ENCODE results near the gene FRMD3. TPM values are rescaled to one million over a fixed set of nuclear protein-coding genes. Genes with fewer than 3 reads are reported as not detected.

Gene FRMD3
- total RNA-seq, 2 experiments from 2014 or later = 0.27 to 1.1 TPM

DNA sequence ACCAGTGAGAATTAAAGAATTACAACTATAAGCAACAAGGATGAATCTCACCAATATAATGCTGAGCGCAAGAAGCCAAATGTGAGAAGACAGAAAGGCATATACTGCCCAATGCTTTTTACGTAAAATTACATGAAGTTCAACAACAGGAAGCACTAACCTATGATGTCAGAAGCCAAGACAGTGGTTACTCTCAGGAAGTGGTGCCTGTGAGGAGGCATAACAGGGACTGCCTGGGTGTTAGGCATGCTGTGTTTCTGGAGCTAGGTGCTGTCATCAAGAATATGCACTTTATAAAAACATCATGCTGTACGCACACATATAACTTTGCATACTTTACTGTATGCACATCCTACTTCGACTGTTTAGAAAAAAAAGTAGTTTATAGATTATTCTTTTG, 30.1 kb downstream of the FRMD3 start:
- Mint-ChIP-seq H3K4me3 (no peak overlapping the region), H3K36me3 (ENCODE audit: low read depth) (no peaks in the 10 kb centered on the region), H3K4me1 (ENCODE audit: low read depth) (peaks cover 10% of the 10 kb centered on the region), H3K27me3 (no peaks in the 10 kb centered on the region), H3K9me3 (no peaks in the 10 kb centered on the region), H3K27ac (no peak overlapping the region)
- DNase-seq (peak; percentile 8), ATAC-seq (peak; percentile 74)
- TF ChIP-seq, protein P1, sequence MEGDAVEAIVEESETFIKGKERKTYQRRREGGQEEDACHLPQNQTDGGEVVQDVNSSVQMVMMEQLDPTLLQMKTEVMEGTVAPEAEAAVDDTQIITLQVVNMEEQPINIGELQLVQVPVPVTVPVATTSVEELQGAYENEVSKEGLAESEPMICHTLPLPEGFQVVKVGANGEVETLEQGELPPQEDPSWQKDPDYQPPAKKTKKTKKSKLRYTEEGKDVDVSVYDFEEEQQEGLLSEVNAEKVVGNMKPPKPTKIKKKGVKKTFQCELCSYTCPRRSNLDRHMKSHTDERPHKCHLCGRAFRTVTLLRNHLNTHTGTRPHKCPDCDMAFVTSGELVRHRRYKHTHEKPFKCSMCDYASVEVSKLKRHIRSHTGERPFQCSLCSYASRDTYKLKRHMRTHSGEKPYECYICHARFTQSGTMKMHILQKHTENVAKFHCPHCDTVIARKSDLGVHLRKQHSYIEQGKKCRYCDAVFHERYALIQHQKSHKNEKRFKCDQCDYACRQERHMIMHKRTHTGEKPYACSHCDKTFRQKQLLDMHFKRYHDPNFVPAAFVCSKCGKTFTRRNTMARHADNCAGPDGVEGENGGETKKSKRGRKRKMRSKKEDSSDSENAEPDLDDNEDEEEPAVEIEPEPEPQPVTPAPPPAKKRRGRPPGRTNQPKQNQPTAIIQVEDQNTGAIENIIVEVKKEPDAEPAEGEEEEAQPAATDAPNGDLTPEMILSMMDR (IDR thresholded peaks at IDR 0.05) = no peak
- CTCF ChIA-PET = interaction anchor here (1.0 to 1.4 kb wide), 2 partner anchors 11 to 174 kb away, joined by 3 to 4 read pairs; no protein-coding TSS in a partner anchor
- POLR2A ChIA-PET = no interaction called here
- intact Hi-C loops (cut with micrococcal nuclease) = no loop called here

DNA sequence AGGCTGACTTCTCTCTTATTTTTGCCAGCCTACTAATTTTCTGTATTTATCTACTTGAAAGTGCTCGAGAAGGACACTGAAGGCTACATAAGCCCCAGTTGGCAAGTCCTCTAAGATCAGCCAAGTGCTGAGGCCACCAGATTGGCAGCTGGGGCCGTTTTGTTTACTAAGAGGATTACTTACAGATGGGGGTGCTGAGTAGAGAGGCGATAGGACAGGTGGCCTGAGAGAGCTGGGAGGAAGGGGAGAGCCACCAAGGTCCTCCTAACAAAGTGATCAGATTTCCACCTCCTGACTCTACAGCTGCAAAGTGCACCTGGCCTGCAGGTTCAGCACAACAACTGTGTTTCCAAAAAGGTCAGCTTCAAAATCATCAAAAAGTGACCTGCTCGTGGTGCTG, 32.9 kb downstream of the FRMD3 start:
- Mint-ChIP-seq H3K36me3 (ENCODE audit: low read depth) (no peaks in the 10 kb centered on the region), H3K4me1 (ENCODE audit: low read depth) (peaks cover 10% of the 10 kb centered on the region), H3K27ac (no peak overlapping the region), H3K9me3 (no peaks in the 10 kb centered on the region), H3K27me3 (no peaks in the 10 kb centered on the region), H3K4me3 (no peak overlapping the region)
- no peak for ATAC-seq
- TF ChIP-seq, protein P1 (IDR thresholded peaks at IDR 0.05) = no peak
- ChIA-PET POLR2A (no interaction called here), CTCF (interaction anchor here (2.0 kb wide), 1 partner anchor 171 kb away, joined by 6 read pairs; no protein-coding TSS in a partner anchor)
- intact Hi-C loops (cut with micrococcal nuclease) = no loop called here
- no peak for DNase-seq

DNA sequence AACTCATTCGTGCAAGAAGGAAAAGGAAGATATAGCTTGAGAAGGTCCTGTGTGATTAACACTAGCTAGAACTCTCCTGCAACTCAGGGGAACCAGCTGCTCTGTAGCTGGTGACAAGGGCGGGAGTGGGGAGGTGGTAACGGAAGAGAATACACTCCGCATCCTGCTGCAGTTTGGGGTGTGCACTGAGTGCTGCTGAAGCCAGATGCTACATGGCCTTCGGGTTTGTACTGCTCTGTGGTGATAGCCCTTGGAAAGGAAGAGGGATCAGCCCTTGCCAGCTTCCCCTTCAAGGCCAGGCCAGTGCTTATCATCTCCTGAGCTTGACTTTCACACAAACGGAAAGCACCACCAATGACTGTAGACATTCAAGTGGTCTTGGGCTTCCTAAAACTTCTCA, 34.3 kb downstream of the FRMD3 start:
- TF ChIP-seq, protein P1 (IDR thresholded peaks at IDR 0.05) = no peak
- ChIA-PET POLR2A (no interaction called here), CTCF (no interaction called here)
- Mint-ChIP-seq H3K36me3 (ENCODE audit: low read depth) (no peaks in the 10 kb centered on the region), H3K4me3 (no peak overlapping the region), H3K9me3 (no peaks in the 10 kb centered on the region), H3K27me3 (no peaks in the 10 kb centered on the region), H3K27ac (no peak overlapping the region), H3K4me1 (ENCODE audit: low read depth) (peaks cover 9% of the 10 kb centered on the region)
- DNase-seq (no peak), ATAC-seq (no peak)
- intact Hi-C loops (cut with micrococcal nuclease) = no loop called here

DNA sequence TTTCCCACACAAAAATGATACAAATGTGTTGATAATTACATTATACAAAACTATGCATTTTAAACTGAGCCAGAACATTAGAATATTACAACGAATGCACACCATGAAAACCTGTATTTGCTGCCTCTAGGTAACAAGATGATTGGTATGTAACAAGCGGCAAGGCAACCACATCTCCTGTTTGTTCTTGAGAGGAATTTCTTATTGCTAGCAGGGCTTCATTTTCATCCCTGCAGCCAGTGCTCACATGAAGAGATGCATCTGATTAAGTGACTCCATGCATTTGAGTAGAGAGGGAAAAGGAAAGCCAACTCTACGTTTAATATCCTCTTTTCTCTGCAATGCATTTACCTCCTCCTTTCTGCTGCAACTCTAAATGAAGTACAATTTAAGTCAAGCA, 36.6 kb downstream of the FRMD3 start:
- CTCF ChIA-PET = interaction anchor here (1.6 kb wide), 1 partner anchor 11 kb away, joined by 3 read pairs; no protein-coding TSS in a partner anchor

DNA sequence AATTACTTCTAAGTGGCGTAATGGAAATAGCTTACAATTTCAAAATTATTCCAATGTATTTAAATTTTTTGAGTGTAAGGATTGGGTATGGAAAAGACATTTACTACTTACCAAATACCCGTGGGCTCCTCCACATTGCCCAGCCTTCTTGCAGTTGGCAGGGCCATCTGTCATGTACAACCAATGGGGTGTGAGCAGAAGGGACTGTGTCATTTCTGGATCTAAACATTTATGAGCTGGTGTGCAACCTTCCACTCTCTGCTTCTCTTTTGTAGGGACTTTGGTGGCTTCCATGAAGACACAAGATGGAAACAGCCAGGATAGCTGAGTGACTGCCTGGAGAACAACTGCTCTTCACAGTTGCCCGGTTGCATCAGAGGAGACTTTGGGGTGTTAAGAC, 40.8 kb downstream of the FRMD3 start:
- no peak overlapping the region for H3K27ac Mint-ChIP-seq
- DNase-seq = no peak
- intact Hi-C loops (cut with micrococcal nuclease) = no loop called here
- no peak for ATAC-seq
- CTCF ChIA-PET = interaction anchor here (1.1 kb wide), 1 partner anchor 10 kb away, joined by 3 read pairs; no protein-coding TSS in a partner anchor
- H3K9me3 Mint-ChIP-seq = no peaks in the 10 kb centered on the region
- no peak overlapping the region for H3K4me3 Mint-ChIP-seq
- no peaks in the 10 kb centered on the region for H3K27me3 Mint-ChIP-seq
- TF ChIP-seq, protein P1 (IDR thresholded peaks at IDR 0.05) = no peak
- POLR2A ChIA-PET = no interaction called here
- no peaks in the 10 kb centered on the region for H3K36me3 Mint-ChIP-seq (ENCODE audit: low read depth)
- no peaks in the 10 kb centered on the region for H3K4me1 Mint-ChIP-seq (ENCODE audit: low read depth)

More for the DNA sequence above, 36.6 kb downstream of the FRMD3 start:
- ATAC-seq (no peak), DNase-seq (no peak)
- no peaks in the 10 kb centered on the region for H3K4me1 Mint-ChIP-seq (ENCODE audit: low read depth)
- H3K36me3 Mint-ChIP-seq (ENCODE audit: low read depth) = no peaks in the 10 kb centered on the region
- no peaks in the 10 kb centered on the region for H3K9me3 Mint-ChIP-seq
- H3K4me3 Mint-ChIP-seq = no peak overlapping the region
- H3K27me3 Mint-ChIP-seq = no peaks in the 10 kb centered on the region
- intact Hi-C loops (cut with micrococcal nuclease) = no loop called here
- TF ChIP-seq, protein P1 (IDR thresholded peaks at IDR 0.05) = no peak
- POLR2A ChIA-PET = no interaction called here
- no peak overlapping the region for H3K27ac Mint-ChIP-seq
